ENCODE measurements around the gene TPX2.

Gene TPX2

GRCh38 chr20:31835554-31835953, 96.5 kb downstream of the TPX2 start:
- peak; percentile 1; the same call in 1 of the 3 replicates for ATAC-seq (ENCODE audit: low read depth)
- peak overlapping the region; percentile 9 for H3K27ac ChIP-seq (ENCODE audit: poor library complexity, severe bottlenecking)
- no peaks in the 10 kb centered on the region for H3K36me3 ChIP-seq (ENCODE audit: low read depth)
- peak; percentile 80 for DNase-seq (ENCODE audit: low spot score)
- no peak for TF ChIP-seq CTCF (IDR thresholded peaks at IDR 0.05; ENCODE audit: poor library complexity, severe bottlenecking)
- no peaks in the 10 kb centered on the region for H3K27me3 ChIP-seq (ENCODE audit: insufficient read depth, poor library complexity, severe bottlenecking)
- H3K4me1 ChIP-seq (ENCODE audit: insufficient read depth, poor library complexity, severe bottlenecking), result peaks cover 29% of the 10 kb centered on the region
- no peak overlapping the region for H3K4me3 ChIP-seq (ENCODE audit: severe bottlenecking)
- H3K9me3 ChIP-seq (ENCODE audit: severe bottlenecking), result no peaks in the 10 kb centered on the region

DNA sequence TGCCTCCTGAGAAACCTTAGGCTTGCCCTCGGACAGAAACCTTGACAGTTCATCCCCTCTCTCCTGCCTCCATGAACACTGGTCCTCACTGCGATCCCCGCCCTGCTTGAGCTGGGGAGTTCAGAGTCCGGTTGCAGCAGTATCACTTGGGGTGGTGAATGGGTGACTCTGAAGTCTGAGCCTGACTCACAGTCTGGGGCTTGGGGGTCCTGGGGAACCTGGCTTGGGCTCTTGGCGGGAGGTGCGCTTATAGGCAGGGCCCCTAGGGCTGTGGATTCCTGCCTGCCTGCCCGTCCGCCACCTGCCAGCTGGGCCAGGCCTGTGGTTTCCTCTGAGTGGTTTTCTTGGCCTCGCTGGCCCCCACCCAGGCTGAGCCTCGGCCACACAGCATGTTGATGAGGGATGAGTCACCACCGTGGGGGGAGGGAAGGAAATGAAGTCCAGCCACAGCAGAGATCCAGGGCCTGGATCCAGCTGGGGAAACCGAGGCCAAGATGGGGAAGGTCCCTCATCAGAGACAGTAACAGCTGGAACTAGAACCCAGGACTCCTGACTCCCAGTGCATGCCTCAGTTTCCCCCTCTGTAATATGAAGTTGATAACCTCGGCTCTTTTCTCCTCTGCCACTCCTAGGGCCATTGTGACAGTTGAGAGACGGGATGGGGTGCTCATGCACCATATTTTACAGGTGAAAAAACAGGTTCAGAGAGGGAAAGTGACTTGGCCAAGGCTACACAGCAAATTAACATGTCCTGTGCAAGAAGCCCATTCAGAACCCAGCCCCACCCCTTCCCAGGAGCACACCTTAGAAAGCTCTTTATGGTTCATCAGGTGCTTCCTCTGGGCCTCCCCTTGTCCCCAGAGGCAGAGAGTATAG, 97.1 kb downstream of the TPX2 start:
- DNase-seq (ENCODE audit: low spot score) (peak; percentile 100), ATAC-seq (ENCODE audit: low read depth) (peak; percentile 90)
- TF ChIP-seq CTCF (IDR thresholded peaks at IDR 0.05; ENCODE audit: poor library complexity, severe bottlenecking), result no peak
- Histone ChIP-seq H3K27ac (ENCODE audit: poor library complexity, severe bottlenecking) (peak overlapping the region; percentile 9), H3K9me3 (ENCODE audit: severe bottlenecking) (no peaks in the 10 kb centered on the region), H3K36me3 (ENCODE audit: low read depth) (no peaks in the 10 kb centered on the region), H3K4me1 (ENCODE audit: insufficient read depth, poor library complexity, severe bottlenecking) (peaks cover 29% of the 10 kb centered on the region), H3K27me3 (ENCODE audit: insufficient read depth, poor library complexity, severe bottlenecking) (no peaks in the 10 kb centered on the region), H3K4me3 (ENCODE audit: severe bottlenecking) (no peak overlapping the region)

- no peak for ATAC-seq (ENCODE audit: low read depth)
Measured at GRCh38 chr20:31836853-31837608, 97.9 kb downstream of the TPX2 start.

DNA sequence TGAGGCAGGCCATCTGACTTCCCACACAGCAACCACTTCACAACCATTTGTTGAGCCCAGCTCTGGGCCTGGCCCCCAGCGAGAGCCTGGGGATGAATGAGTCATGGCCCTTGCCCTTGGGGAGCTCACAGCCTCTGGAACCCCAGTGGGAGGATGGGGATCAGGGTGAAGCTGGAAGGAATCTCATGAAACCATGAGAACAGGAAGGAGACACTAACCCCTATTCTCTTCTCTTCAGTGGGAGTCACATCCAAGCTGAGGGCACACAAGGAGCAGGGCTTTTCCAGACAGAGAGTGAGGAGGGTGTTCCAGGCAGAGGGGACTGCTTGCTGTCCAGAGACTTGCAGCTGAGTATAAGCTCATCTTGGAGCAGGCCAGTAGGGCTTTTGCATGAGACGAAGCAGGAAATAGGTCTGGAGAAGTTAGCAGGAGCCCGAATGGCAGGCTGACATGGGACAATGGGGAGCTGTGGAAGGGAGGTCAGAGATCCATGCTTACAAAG, 98.9 kb downstream of the TPX2 start:
- TF ChIP-seq CTCF (IDR thresholded peaks at IDR 0.05; ENCODE audit: poor library complexity, severe bottlenecking), result no peak
- peak overlapping the region; percentile 9 for H3K27ac ChIP-seq (ENCODE audit: poor library complexity, severe bottlenecking)
- no peaks in the 10 kb centered on the region for H3K9me3 ChIP-seq (ENCODE audit: severe bottlenecking)
- peaks cover 43% of the 10 kb centered on the region for H3K4me1 ChIP-seq (ENCODE audit: insufficient read depth, poor library complexity, severe bottlenecking)
- H3K4me3 ChIP-seq (ENCODE audit: severe bottlenecking), result no peak overlapping the region
- ATAC-seq (ENCODE audit: low read depth) (peak; percentile 2; the same call in 2 of the 3 replicates), DNase-seq (ENCODE audit: low spot score) (peak; percentile 82)
- H3K27me3 ChIP-seq (ENCODE audit: insufficient read depth, poor library complexity, severe bottlenecking), result no peaks in the 10 kb centered on the region
- H3K36me3 ChIP-seq (ENCODE audit: low read depth), result no peaks in the 10 kb centered on the region

More at GRCh38 chr20:31836853-31837608, 97.9 kb downstream of the TPX2 start:
- TF ChIP-seq CTCF (IDR thresholded peaks at IDR 0.05; ENCODE audit: poor library complexity, severe bottlenecking), result no peak
- no peaks in the 10 kb centered on the region for H3K36me3 ChIP-seq (ENCODE audit: low read depth)
- peak overlapping the region; percentile 9 for H3K27ac ChIP-seq (ENCODE audit: poor library complexity, severe bottlenecking)
- peak; percentile 74 for DNase-seq (ENCODE audit: low spot score)
- peaks cover 35% of the 10 kb centered on the region for H3K4me1 ChIP-seq (ENCODE audit: insufficient read depth, poor library complexity, severe bottlenecking)
- H3K9me3 ChIP-seq (ENCODE audit: severe bottlenecking), result no peaks in the 10 kb centered on the region
- no peak overlapping the region for H3K4me3 ChIP-seq (ENCODE audit: severe bottlenecking)
- H3K27me3 ChIP-seq (ENCODE audit: insufficient read depth, poor library complexity, severe bottlenecking), result no peaks in the 10 kb centered on the region
